Gastroesophageal sphincter (tissue), 3 donors: Measurements from ENCODE around the gene INKA1.

ENCODE experiments used
- EP300 ChIP-seq: sonication (generic); formaldehyde crosslinking; IDR thresholded peaks from one replicate; pipeline ENCODE4 v1.6.1; 2017; ENCODE audit warnings: antibody characterized with exemption, mild to moderate bottlenecking
- POLR2A ChIP-seq, 2 donors: fragments of 450-650 bp; IDR thresholded peaks; one replicate each; pipeline ENCODE4 v1.6.1; 2017; ENCODE audit warnings: antibody characterized with exemption in 2 of 2, mild to moderate bottlenecking in 2 of 2, moderate library complexity in 1 of 2
- TF ChIP-seq, protein P1 (sequence below), 4 experiments: fragments of 200-600 bp in 2 of 4; fragments of 450-650 bp in 2 of 4; sonication (generic) in 1 of 4; IDR thresholded peaks; one replicate each; pipeline ENCODE4 v1.5.1; 2017 to 2019; ENCODE audit warnings: antibody characterized with exemption in 4 of 4, mild to moderate bottlenecking in 2 of 4, moderate library complexity in 2 of 4

DNA sequence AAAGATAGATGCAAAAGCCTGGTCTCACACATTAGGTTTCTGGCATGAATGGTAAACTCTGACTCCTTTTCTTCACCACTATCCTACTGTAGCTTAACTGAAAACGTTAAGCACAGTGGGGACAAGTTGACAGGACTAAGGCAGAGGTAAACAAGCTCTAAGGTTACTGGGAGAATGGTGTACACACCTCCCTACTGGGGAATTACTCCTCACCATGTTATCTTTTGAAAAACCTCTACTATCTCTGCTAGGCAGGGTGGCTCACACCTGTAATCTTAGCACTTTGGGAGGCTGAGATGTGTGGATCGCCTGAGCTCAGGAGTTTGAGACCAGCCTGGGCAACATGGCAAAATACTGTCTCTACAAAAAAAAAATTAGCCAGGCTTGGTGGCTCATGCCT lies 45.9 kb upstream of the INKA1 start:
- TF ChIP-seq, protein P1, sequence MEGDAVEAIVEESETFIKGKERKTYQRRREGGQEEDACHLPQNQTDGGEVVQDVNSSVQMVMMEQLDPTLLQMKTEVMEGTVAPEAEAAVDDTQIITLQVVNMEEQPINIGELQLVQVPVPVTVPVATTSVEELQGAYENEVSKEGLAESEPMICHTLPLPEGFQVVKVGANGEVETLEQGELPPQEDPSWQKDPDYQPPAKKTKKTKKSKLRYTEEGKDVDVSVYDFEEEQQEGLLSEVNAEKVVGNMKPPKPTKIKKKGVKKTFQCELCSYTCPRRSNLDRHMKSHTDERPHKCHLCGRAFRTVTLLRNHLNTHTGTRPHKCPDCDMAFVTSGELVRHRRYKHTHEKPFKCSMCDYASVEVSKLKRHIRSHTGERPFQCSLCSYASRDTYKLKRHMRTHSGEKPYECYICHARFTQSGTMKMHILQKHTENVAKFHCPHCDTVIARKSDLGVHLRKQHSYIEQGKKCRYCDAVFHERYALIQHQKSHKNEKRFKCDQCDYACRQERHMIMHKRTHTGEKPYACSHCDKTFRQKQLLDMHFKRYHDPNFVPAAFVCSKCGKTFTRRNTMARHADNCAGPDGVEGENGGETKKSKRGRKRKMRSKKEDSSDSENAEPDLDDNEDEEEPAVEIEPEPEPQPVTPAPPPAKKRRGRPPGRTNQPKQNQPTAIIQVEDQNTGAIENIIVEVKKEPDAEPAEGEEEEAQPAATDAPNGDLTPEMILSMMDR (IDR thresholded peaks at IDR 0.05): no peak
- no peak for TF ChIP-seq EP300
- TF ChIP-seq POLR2A (IDR thresholded peaks at IDR 0.05): no peak
